Upper lobe of left lung (tissue), 6 donors: ENCODE data around the gene BIRC2. TPM values are rescaled to one million over a fixed set of nuclear protein-coding genes. Genes with fewer than 3 reads are reported as not detected.
"Not testable (repeated sequence)": the region's sequence is repeated elsewhere in the genome, so short reads cannot be mapped to it uniquely, and the experiment has no call there.

ENCODE experiments used
- ATAC-seq, 2 donors: fragments of 200-7000 bp; cut with Tn5 transposase; one replicate each; pipeline ENCODE4 v1.9.1; 2022; ENCODE audit warnings: mild to moderate bottlenecking in 2 of 2, moderate library complexity in 2 of 2; ENCODE audit not compliant: low FRiP score in 2 of 2
- DNase-seq, 2 donors: peaks; one replicate each; pipeline ENCODE4 v3.0.0-alpha.2; 2019 to 2020
- H3K27ac ChIP-seq, 4 donors: fragments of 200-600 bp; sonication (generic); one replicate each; pipeline ENCODE4 v1.5.1; 2016 to 2019
- H3K27me3 ChIP-seq, 4 donors: fragments of 200-600 bp; sonication (generic); one replicate each; pipeline ENCODE4 v1.5.1; 2017 to 2019
- H3K36me3 ChIP-seq, 4 donors: fragments of 200-600 bp; sonication (generic); one replicate each; pipeline ENCODE4 v1.5.1; 2016 to 2019
- H3K4me1 ChIP-seq, 4 donors: fragments of 200-600 bp; sonication (generic); one replicate each; pipeline ENCODE4 v1.5.1; 2018 to 2019
- H3K4me3 ChIP-seq, 4 donors: fragments of 200-600 bp; sonication (generic); one replicate each; pipeline ENCODE4 v1.5.1; 2017 to 2019; ENCODE audit warnings: mild to moderate bottlenecking in 2 of 4, moderate library complexity in 1 of 4
- H3K9me3 ChIP-seq, 4 donors: fragments of 200-600 bp; sonication (generic); one replicate each; pipeline ENCODE4 v1.5.1; 2018 to 2019
- CTCF ChIP-seq, 6 experiments: fragments of 450-650 bp in 4 of 6; fragments of 200-600 bp in 2 of 6; sonication (generic) in 2 of 6; IDR thresholded peaks; one replicate each; pipeline ENCODE4 v1.5.1; 2016 to 2019; ENCODE audit warnings: antibody characterized with exemption in 6 of 6
- EP300 ChIP-seq, 4 donors: sonication (generic); formaldehyde crosslinking; IDR thresholded peaks; one replicate each; pipeline ENCODE4 v1.5.1; 2017; ENCODE audit warnings: antibody characterized with exemption in 4 of 4, control low read depth in 2 of 4
- POLR2A ChIP-seq, 4 donors: fragments of 450-650 bp; IDR thresholded peaks; one replicate each; pipeline ENCODE4 v1.5.1; 2016 to 2017; ENCODE audit warnings: antibody characterized with exemption in 4 of 4, mild to moderate bottlenecking in 2 of 4
- POLR2AphosphoS5 ChIP-seq, 2 donors: sonication (generic); formaldehyde crosslinking; IDR thresholded peaks; one replicate each; pipeline ENCODE4 v1.5.1; 2017; ENCODE audit warnings: antibody characterized with exemption in 2 of 2
- WGBS, 2 donors: methylation state at CpG; one replicate each; pipeline ENCODE4 v1.1.5; 2017 to 2018; 5-methylcytosine and 5-hydroxymethylcytosine counted together
- total RNA-seq, 6 donors: library from RNA; depleted of rRNA in 4 of 6; stranded (reverse); fragments of >200 nt in 4 of 6; gene quantifications; one replicate each; pipeline versions ENCODE4 v1.1.0 to v1.2.1, GENCODE V29; 2016 to 2021
- donor health status: DM: no; HTN: no; CAD: no; lungs with moderate emphysema.
- donor health status: DM: no; HTN: yes; CAD: no; lungs with severe emphysema.

The BIRC2 gene
- 10 to 100 TPM; 23.1 to 56.7 (median 37.8) TPM for total RNA-seq

DNA sequence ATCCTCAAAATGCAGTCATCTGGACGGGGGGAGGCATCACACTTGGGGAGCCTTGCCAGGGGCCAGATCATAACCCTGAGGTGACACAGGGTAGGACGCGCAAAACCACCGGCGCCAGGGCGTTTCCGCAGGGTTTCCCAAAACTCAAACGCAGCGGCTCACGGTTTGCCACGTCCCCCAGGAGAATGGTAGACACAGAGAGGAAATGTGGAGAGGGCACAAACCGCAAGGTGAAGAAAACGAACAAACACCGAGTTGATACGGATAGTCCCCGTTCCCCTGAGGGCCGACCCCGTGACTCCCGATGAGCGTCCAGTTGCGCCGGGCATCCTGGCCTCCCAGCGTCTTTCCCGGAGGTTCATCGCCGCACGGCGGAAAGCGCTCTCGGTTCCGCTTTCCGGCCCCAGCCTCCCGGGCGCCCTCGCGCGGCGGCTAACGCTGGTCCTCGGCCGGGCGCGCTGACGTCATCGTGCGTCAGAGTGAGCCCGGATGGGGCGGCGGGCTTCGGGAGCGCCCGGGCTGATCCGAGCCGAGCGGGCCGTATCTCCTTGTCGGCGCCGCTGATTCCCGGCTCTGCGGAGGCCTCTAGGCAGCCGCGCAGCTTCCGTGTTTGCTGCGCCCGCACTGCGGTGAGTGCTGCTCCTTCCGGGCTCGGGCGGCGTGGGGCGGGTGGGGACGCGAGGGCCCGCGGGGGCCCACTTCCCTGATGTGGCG, at the start of gene BIRC2:
Gene BIRC2 (plus strand): TSS at position 467 of the 714 bp plus-strand sequence. CDS start 2,641 bp downstream, outside the sequence.
- peak within 1 kb of the TSS; percentile 37 to 82 (median 68) for H3K4me3 ChIP-seq
- WGBS, 2 donors, result 0 to 1% methylated on average over 24 to 25 of the region's 77 CpGs

GRCh38 chr11:102300837-102301236, 46.2 kb upstream of the BIRC2 start:
- not testable (repeated sequence) for ATAC-seq
- 66 to 100% methylated on average over 1 to 2 of the region's 2 CpGs for WGBS, 2 donors

More for the DNA sequence above, at the start of gene BIRC2:
- Histone ChIP-seq H3K4me1 (peaks cover 12 to 26% (median 16%) of the 10 kb centered on the region in 4 donors), H3K27ac (peak within 1 kb of the TSS; percentile 98 to 99 (median 98)), H3K27me3 (no peaks in the 10 kb centered on the region), H3K36me3 (peaks cover 0 to 17% (median 1%) of the 10 kb centered on the region in 4 donors), H3K9me3 (no peaks in the 10 kb centered on the region)
- ATAC-seq (peak; percentile 98 to 99), DNase-seq (peak; percentile 95 to 100)
- TF ChIP-seq CTCF (IDR thresholded peaks at IDR 0.05) (peak; percentile 63 to 97 (median 95)), POLR2A (IDR thresholded peaks at IDR 0.05) (peak in 3 of 4 donors; percentile 87 to 95 (median 88)), EP300 (IDR thresholded peaks at IDR 0.05) (peak in 3 of 4 donors; percentile 22 to 38 (median 23)), POLR2AphosphoS5 (IDR thresholded peaks at IDR 0.05) (peak; percentile 84 to 90)

DNA sequence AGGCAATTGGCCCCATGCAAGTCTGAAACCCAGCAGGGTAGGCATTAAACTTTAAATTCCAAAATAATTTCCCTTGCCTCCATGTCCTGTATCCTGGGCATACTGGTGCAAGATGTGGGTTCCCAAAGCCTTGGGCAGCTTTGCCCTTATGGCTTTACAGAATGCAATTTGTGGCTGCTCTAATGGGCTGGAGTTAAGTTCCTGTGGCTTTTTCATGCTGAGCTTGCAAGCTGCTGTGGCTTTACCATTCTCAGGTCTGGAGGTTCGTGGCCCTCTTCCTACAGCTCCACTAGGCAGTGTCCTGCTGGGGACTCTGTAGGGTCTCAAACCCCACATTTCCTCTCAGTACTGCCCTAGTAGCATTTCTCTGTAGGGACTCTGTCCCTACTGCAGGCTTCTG, 44.8 kb upstream of the BIRC2 start:
- DNase-seq, result no peak
- 93 to 100% methylated on average over 1 of the region's 1 CpG for WGBS, 2 donors

More at GRCh38 chr11:102300837-102301236, 46.2 kb upstream of the BIRC2 start:
- H3K4me3 ChIP-seq, H3K27me3 ChIP-seq, H3K36me3 ChIP-seq, H3K9me3 ChIP-seq, H3K27ac ChIP-seq, H3K4me1 ChIP-seq: not testable (repeated sequence)
- peak in 1 of 2 donors; percentile 62 for DNase-seq

GRCh38 chr11:102304686-102305085, 42.3 kb upstream of the BIRC2 start:
- no peaks in the 10 kb centered on the region for H3K27me3 ChIP-seq
- DNase-seq (no peak), ATAC-seq (no peak)
- no peaks in the 10 kb centered on the region for H3K36me3 ChIP-seq
- H3K4me1 ChIP-seq, result peaks cover 19 to 22% (median 20%) of the 10 kb centered on the region in 4 donors
- TF ChIP-seq POLR2A (IDR thresholded peaks at IDR 0.05) (no peak), CTCF (IDR thresholded peaks at IDR 0.05) (no peak), EP300 (IDR thresholded peaks at IDR 0.05) (no peak), POLR2AphosphoS5 (IDR thresholded peaks at IDR 0.05) (no peak)
- no peak overlapping the region for H3K27ac ChIP-seq
- WGBS, 2 donors, result 83 to 90% methylated on average over 4 of the region's 4 CpGs
- H3K4me3 ChIP-seq, result no peak overlapping the region
- H3K9me3 ChIP-seq, result peaks cover 0 to 6% (median 0%) of the 10 kb centered on the region in 4 donors

More for the DNA sequence above, 44.8 kb upstream of the BIRC2 start:
- ATAC-seq, result no peak
- peaks cover 16 to 19% (median 17%) of the 10 kb centered on the region in 4 donors for H3K4me1 ChIP-seq
- TF ChIP-seq CTCF (IDR thresholded peaks at IDR 0.05) (no peak), POLR2AphosphoS5 (IDR thresholded peaks at IDR 0.05) (no peak), POLR2A (IDR thresholded peaks at IDR 0.05) (no peak), EP300 (IDR thresholded peaks at IDR 0.05) (no peak)
- no peak overlapping the region for H3K27ac ChIP-seq
- no peaks in the 10 kb centered on the region for H3K36me3 ChIP-seq
- no peaks in the 10 kb centered on the region for H3K27me3 ChIP-seq
- H3K4me3 ChIP-seq, result no peak overlapping the region
- H3K9me3 ChIP-seq, result peaks cover 0 to 6% (median 0%) of the 10 kb centered on the region in 4 donors

DNA sequence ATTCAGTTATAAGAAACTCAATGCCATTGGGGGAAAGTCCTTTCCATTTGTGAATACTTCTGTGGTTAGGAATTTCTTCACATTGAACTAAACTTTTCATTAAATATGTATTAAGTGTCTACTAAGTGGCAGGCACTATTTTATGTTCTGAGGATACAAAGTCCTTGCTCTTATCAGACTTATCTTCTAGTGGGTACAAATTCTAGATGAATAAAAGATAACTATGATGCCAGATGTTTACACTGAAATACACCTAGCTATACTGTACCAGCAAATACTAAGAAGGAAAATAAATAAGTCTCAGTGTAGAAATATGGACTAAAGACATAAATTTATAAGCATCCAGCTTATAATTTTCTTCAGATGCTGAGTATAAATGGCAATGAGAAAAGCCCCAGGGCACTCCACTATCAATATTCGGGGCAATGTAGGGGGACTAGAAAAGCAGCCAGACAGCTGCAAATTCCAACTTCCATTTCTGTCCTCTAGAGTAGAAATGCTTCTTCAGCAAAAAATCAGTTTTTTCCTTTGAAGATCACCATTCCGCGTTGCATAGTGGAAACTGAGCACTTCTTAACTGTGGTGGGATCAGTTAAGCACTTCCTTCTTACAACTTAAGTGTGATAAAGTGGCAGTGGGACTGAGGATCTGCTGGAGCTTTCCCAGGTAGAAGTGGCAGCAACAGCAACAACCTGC, 41.5 kb upstream of the BIRC2 start:
- Histone ChIP-seq H3K4me1 (peaks cover 19 to 22% (median 20%) of the 10 kb centered on the region in 4 donors), H3K27ac (peak overlapping the region; percentile 73 to 89 (median 82)), H3K4me3 (no peak overlapping the region), H3K9me3 (peaks cover 0 to 6% (median 0%) of the 10 kb centered on the region in 4 donors), H3K27me3 (no peaks in the 10 kb centered on the region), H3K36me3 (no peaks in the 10 kb centered on the region)
- TF ChIP-seq POLR2A (IDR thresholded peaks at IDR 0.05) (no peak), EP300 (IDR thresholded peaks at IDR 0.05) (no peak), POLR2AphosphoS5 (IDR thresholded peaks at IDR 0.05) (no peak), CTCF (IDR thresholded peaks at IDR 0.05) (no peak)
- WGBS, 2 donors, result 41 to 61% methylated on average over 3 of the region's 3 CpGs
- peak in 1 of 2 donors; percentile 39 for DNase-seq
- no peak for ATAC-seq
